ENCODE results near the gene FN3K. TPM values are rescaled to one million over a fixed set of nuclear protein-coding genes. Genes with fewer than 3 reads are reported as not detected.

Gene FN3K
- polyA plus RNA-seq, 3 donors = 0.15 TPM; not detected in 2

DNA sequence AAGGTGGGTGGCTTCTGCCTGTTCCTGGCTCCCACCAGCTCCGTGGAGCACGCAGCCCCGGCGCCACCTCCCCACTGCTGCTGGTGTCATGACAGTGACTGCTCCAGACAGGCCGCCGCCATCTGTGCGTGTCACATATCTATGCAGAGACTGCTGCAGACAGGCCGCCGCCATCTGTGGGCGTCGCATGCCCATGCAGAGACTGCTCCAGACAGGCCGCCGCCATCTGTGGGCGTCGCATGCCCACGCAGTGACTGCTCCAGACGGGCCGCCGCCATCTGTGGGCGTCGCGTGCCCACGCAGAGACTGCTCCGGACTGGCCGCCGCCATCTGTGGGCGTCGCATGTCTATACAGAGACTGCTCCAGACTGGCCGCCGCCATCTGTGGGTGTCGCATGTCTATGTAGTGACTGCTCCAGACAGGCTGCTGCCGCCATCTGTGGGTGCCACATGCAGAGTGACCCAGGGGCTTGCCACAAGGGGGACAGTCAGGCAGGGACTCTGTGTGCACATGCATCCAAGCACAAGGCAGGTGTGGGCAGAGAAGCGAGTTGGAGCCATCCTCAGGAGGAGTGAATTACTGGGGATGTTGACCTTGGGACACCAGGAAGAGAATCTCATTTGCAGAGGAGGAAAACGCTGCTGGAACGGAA is 22.2 kb upstream of the FN3K start:
- H3K27ac Mint-ChIP-seq = no peak overlapping the region

DNA sequence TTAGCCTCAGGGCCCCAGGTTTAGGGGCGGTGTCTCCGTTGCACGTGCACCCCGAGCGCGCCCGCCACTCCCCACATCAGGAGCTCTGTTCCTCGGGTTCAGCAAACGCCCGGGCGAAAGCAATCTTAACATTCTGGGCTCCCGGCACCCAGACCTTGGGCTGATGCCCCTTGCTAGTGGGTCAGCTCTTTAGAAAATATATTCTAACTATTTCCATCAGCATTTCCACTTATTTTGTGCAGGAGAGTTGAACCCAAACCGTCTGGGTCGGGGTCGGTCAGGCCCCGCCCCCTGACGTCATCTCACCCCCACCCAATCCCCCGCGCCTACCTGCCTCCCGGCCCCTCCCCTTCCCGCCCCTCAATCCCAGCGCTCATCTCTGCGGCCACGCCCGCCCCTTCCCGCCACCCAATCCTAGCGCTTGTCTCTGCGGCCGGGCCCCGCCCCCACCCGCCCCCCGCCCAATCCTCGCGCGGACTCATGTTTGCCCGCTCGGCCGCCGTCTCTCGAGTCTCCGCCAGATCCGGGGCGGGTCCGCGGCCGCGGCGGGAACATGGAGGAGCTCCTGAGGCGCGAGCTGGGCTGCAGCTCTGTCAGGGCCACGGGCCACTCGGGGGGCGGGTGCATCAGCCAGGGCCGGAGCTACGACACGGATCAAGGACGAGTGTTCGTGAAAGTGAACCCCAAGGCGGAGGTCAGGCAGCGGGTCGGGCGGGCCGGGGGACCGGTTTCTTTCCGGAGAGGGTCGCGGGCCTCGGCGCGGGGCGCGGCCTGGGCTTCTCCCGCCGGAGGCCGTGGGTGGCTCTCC is 19.0 kb upstream of the FN3K start, which contains the start of gene FN3KRP:
TSS of gene FN3KRP (plus strand) at position 504 of the 808 bp plus-strand sequence. CDS start at position 554, 50 bp downstream.
- Mint-ChIP-seq H3K4me3 (peak within 1 kb of the TSS; percentile 96 to 98), H3K9me3 (peaks cover 0 to 2% (median 0%) of the 10 kb centered on the region in 7 donors), H3K27ac (peak within 1 kb of the TSS; percentile 70 to 92 (median 77)), H3K36me3 (peaks cover 23 to 26% of the 10 kb centered on the region in 2 donors), H3K27me3 (ENCODE audit: low read depth in 3 of 3) (peaks cover 2 to 10% (median 4%) of the 10 kb centered on the region in 3 donors), H3K4me1 (peaks cover 20% of the 10 kb centered on the region)
- H3K36me3 ChIP-seq (replicated peaks in 1 of 2; ENCODE audit: control insufficient read depth in 1 of 2, insufficient read depth in 2 of 2, low read length in 2 of 2) = peaks cover 19 to 26% of the 10 kb centered on the region in 2 donors
- H3K27ac ChIP-seq (ENCODE audit: low read depth in 1 of 2, low read length in 2 of 2) = peak within 1 kb of the TSS in 1 of 2 donors; percentile 59
- peak within 1 kb of the TSS; percentile 67 for H3K9ac ChIP-seq (ENCODE audit: insufficient read depth, low read length, poor library complexity, severe bottlenecking)
- H2AFZ ChIP-seq (ENCODE audit: insufficient read depth, low read depth, low read length, poor library complexity, severe bottlenecking) = peak within 1 kb of the TSS; percentile 90
- intact Hi-C loops (cut with micrococcal nuclease) = loop anchor here (5.0 kb wide), 2 partner anchors 36 to 69 kb away; partner anchors contain the start of genes TBCD (in 1 of the 2) and WDR45B (in 1 of the 2)
- peak within 1 kb of the TSS; percentile 69 to 88 (median 84) for H3K4me3 ChIP-seq (replicated peaks in 1 of 3; ENCODE audit: low read depth in 2 of 3, low read length in 3 of 3)
- H3K9me3 ChIP-seq (replicated peaks in 1 of 2; ENCODE audit: control insufficient read depth in 1 of 2, insufficient read depth in 1 of 2, low read length in 2 of 2) = no peaks in the 10 kb centered on the region
- H3K4me2 ChIP-seq (replicated peaks; ENCODE audit: extremely low read depth, low read length, poor library complexity, severe bottlenecking) = peak within 1 kb of the TSS; percentile 75
- H3K27me3 ChIP-seq (ENCODE audit: control insufficient read depth in 2 of 2, insufficient read depth in 2 of 2, low read length in 2 of 2) = no peaks in the 10 kb centered on the region
- H3K4me1 ChIP-seq (ENCODE audit: control insufficient read depth in 1 of 2, insufficient read depth in 2 of 2, low read length in 2 of 2) = peaks cover 17 to 20% of the 10 kb centered on the region in 2 donors
- WGBS (ENCODE audit: insufficient coverage) = under 1% methylated on average over 53 of the region's 75 CpGs
- no peaks in the 10 kb centered on the region for H4K20me1 ChIP-seq (ENCODE audit: insufficient read depth, low read length)
- TF ChIP-seq, protein P1, sequence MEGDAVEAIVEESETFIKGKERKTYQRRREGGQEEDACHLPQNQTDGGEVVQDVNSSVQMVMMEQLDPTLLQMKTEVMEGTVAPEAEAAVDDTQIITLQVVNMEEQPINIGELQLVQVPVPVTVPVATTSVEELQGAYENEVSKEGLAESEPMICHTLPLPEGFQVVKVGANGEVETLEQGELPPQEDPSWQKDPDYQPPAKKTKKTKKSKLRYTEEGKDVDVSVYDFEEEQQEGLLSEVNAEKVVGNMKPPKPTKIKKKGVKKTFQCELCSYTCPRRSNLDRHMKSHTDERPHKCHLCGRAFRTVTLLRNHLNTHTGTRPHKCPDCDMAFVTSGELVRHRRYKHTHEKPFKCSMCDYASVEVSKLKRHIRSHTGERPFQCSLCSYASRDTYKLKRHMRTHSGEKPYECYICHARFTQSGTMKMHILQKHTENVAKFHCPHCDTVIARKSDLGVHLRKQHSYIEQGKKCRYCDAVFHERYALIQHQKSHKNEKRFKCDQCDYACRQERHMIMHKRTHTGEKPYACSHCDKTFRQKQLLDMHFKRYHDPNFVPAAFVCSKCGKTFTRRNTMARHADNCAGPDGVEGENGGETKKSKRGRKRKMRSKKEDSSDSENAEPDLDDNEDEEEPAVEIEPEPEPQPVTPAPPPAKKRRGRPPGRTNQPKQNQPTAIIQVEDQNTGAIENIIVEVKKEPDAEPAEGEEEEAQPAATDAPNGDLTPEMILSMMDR (IDR thresholded peaks at IDR 0.05) = no peak
- peaks cover 13% of the 10 kb centered on the region for H3K79me2 ChIP-seq (ENCODE audit: insufficient read depth, low read length)
- DNase-seq = peak; percentile 88 to 93 (median 93)

More for the DNA sequence above, 22.2 kb upstream of the FN3K start:
- peaks cover 17 to 20% of the 10 kb centered on the region in 2 donors for H3K4me1 ChIP-seq (ENCODE audit: control insufficient read depth in 1 of 2, insufficient read depth in 2 of 2, low read length in 2 of 2)
- no peak overlapping the region for H3K27ac ChIP-seq (ENCODE audit: low read depth in 1 of 2, low read length in 2 of 2)
- no peak overlapping the region for H3K4me2 ChIP-seq (replicated peaks; ENCODE audit: extremely low read depth, low read length, poor library complexity, severe bottlenecking)
- TF ChIP-seq, protein P1 (IDR thresholded peaks at IDR 0.05) = no peak
- Mint-ChIP-seq H3K36me3 (no peaks in the 10 kb centered on the region), H3K9me3 (peaks cover 0 to 2% (median 0%) of the 10 kb centered on the region in 7 donors), H3K4me3 (no peak overlapping the region), H3K27me3 (ENCODE audit: low read depth in 3 of 3) (peaks cover 4 to 10% (median 6%) of the 10 kb centered on the region in 3 donors), H3K4me1 (peaks cover 20% of the 10 kb centered on the region)
- H4K20me1 ChIP-seq (ENCODE audit: insufficient read depth, low read length) = no peaks in the 10 kb centered on the region
- no peaks in the 10 kb centered on the region for H3K27me3 ChIP-seq (ENCODE audit: control insufficient read depth in 2 of 2, insufficient read depth in 2 of 2, low read length in 2 of 2)
- intact Hi-C loops (cut with micrococcal nuclease) = no loop called here
- H3K9me3 ChIP-seq (replicated peaks in 1 of 2; ENCODE audit: control insufficient read depth in 1 of 2, insufficient read depth in 1 of 2, low read length in 2 of 2) = no peaks in the 10 kb centered on the region
- peaks cover 11% of the 10 kb centered on the region for H3K79me2 ChIP-seq (ENCODE audit: insufficient read depth, low read length)
- 94% methylated on average over 23 of the region's 35 CpGs for WGBS (ENCODE audit: insufficient coverage)
- H2AFZ ChIP-seq (ENCODE audit: insufficient read depth, low read depth, low read length, poor library complexity, severe bottlenecking) = no peak overlapping the region
- no peak overlapping the region for H3K4me3 ChIP-seq (replicated peaks in 1 of 3; ENCODE audit: low read depth in 2 of 3, low read length in 3 of 3)
- H3K36me3 ChIP-seq (replicated peaks in 1 of 2; ENCODE audit: control insufficient read depth in 1 of 2, insufficient read depth in 2 of 2, low read length in 2 of 2) = no peaks in the 10 kb centered on the region
- DNase-seq = no peak
- no peak overlapping the region for H3K9ac ChIP-seq (ENCODE audit: insufficient read depth, low read length, poor library complexity, severe bottlenecking)
